Caco-2 (cell line): ENCODE measurements around the gene HHAT. TPM values are rescaled to one million over a fixed set of nuclear protein-coding genes. Genes with fewer than 3 reads are reported as not detected.
"Not testable (repeated sequence)": the region's sequence is repeated elsewhere in the genome, so short reads cannot be mapped to it uniquely, and the experiment has no call there.

ENCODE experiments used
- BruUV-seq: library from RNA; stranded (reverse); fragments of 400-500 nt; replicated peaks from 2 replicates; lab custom pipeline; 2021; lab: Mats Ljungman, UMichigan
- CTCF ChIA-PET: fragments of 300-600 bp; sonication (Branson Sonifier 250); formaldehyde crosslinking; loops from one replicate; lab custom pipeline; 2022; ENCODE audit warnings: antibody characterized with exemption; lab: Charles Lee
- POLR2A ChIA-PET: fragments of 300-600 bp; sonication (Branson Sonifier 250); formaldehyde crosslinking; loops from one replicate; lab custom pipeline; 2022; ENCODE audit warnings: antibody characterized with exemption; lab: Charles Lee
- DNase-seq, 2 experiments: peaks; one replicate each; pipeline versions ENCODE4 v3.0.0 to v3.0.0-alpha.2; 2020 to 2022
- H3K27me3 ChIP-seq: replicated peaks from 2 replicates; pipeline ENCODE4 v1.6.0; 2011; ENCODE audit warnings: low read length; ENCODE audit not compliant: control insufficient read depth, insufficient read depth
- H3K36me3 ChIP-seq: 2 replicates; pipeline ENCODE4 v1.5.1; 2011; ENCODE audit warnings: low read length; ENCODE audit not compliant: control insufficient read depth, insufficient read depth
- H3K4me1 ChIP-seq: fragments of 250-450 bp; sonication (Bioruptor Pico); 2 replicates; pipeline ENCODE4 v1.5.1; 2020; ENCODE audit warnings: mild to moderate bottlenecking
- H3K4me3 ChIP-seq: 2 replicates; pipeline ENCODE4 v1.5.1; 2011; ENCODE audit warnings: low read depth, mild to moderate bottlenecking, control low read depth, low read length
- H3K9me3 ChIP-seq: fragments of 250-450 bp; sonication (Bioruptor Pico); 2 replicates; pipeline ENCODE4 v1.5.1; 2020; ENCODE audit warnings: mild to moderate bottlenecking, moderate library complexity
- H3K27ac Mint-ChIP-seq: one replicate; pipeline ENCODE4 v1.8.0; 2022; ENCODE audit warnings: mixed read lengths; ENCODE audit not compliant: unreplicated experiment
- H3K27me3 Mint-ChIP-seq: one replicate; pipeline ENCODE4 v1.8.0; 2022; ENCODE audit warnings: mixed read lengths; ENCODE audit not compliant: insufficient read depth, unreplicated experiment
- H3K36me3 Mint-ChIP-seq: one replicate; pipeline ENCODE4 v1.8.0; 2022; ENCODE audit warnings: mild to moderate bottlenecking, mixed read lengths; ENCODE audit not compliant: insufficient read depth, unreplicated experiment
- H3K4me1 Mint-ChIP-seq: one replicate; pipeline ENCODE4 v1.8.0; 2022; ENCODE audit warnings: low read depth, mixed read lengths; ENCODE audit not compliant: unreplicated experiment
- H3K4me3 Mint-ChIP-seq: one replicate; pipeline ENCODE4 v1.8.0; 2022; ENCODE audit warnings: mild to moderate bottlenecking, moderate library complexity, mixed read lengths; ENCODE audit not compliant: unreplicated experiment
- H3K9me3 Mint-ChIP-seq: one replicate; pipeline ENCODE4 v1.8.0; 2022; ENCODE audit warnings: mixed read lengths; ENCODE audit not compliant: unreplicated experiment
- intact Hi-C: fragments of 100-400 bp; cut with micrococcal nuclease; formaldehyde crosslinking; loops from one replicate; pipeline ENCODE4 v1.10.0; 2022; ENCODE audit not compliant: unreplicated experiment
- total RNA-seq: library from RNA; stranded (reverse); gene quantifications from 2 replicates; pipeline ENCODE4 v1.2.3, GENCODE V29; 2022
- TF ChIP-seq, protein P1 (sequence below), 2 experiments: fragments of 200-600 bp in 1 of 2; IDR thresholded peaks; 1 replicate in 1 of 2; 2 replicates in 1 of 2; pipeline versions ENCODE4 v1.5.1 to v1.8.0; 2011 to 2022; ENCODE audit warnings: antibody characterized with exemption in 1 of 2, control low read depth in 1 of 2, inconsistent platforms in 1 of 2, low read depth in 1 of 2, low read length in 1 of 2, mild to moderate bottlenecking in 1 of 2, moderate library complexity in 1 of 2; ENCODE audit not compliant: insufficient read depth in 1 of 2, severe bottlenecking in 1 of 2, unreplicated experiment in 1 of 2

The HHAT gene
- total RNA-seq, 1 experiment from 2014 or later = 3.9 TPM

DNA sequence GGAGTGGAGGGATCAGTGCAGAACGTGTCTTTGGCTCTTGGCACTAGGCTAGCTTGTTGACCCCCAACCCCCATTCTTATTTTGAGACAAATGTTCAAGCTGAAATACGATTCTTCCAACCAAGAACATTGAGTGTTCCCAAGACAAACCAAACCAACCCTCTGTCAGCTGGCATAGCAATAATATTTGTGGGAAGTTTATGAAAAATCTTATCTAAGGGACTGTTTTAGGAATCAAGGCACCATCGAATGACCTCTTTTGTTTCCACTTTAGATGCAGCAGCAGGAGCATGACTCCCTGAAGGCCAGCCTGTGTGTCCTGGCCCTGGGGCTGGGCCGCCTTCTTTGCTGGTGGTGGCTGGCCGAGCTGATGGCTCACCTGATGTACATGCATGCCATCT lies 89.2 kb downstream of the HHAT start:
- no peak for DNase-seq
- Histone ChIP-seq H3K36me3 (no peaks in the 10 kb centered on the region), H3K4me3 (no peak overlapping the region), H3K9me3 (no peaks in the 10 kb centered on the region), H3K27me3 (no peaks in the 10 kb centered on the region), H3K4me1 (peaks cover 7% of the 10 kb centered on the region; the same call in 1 of the 2 replicates)
- TF ChIP-seq, protein P1, sequence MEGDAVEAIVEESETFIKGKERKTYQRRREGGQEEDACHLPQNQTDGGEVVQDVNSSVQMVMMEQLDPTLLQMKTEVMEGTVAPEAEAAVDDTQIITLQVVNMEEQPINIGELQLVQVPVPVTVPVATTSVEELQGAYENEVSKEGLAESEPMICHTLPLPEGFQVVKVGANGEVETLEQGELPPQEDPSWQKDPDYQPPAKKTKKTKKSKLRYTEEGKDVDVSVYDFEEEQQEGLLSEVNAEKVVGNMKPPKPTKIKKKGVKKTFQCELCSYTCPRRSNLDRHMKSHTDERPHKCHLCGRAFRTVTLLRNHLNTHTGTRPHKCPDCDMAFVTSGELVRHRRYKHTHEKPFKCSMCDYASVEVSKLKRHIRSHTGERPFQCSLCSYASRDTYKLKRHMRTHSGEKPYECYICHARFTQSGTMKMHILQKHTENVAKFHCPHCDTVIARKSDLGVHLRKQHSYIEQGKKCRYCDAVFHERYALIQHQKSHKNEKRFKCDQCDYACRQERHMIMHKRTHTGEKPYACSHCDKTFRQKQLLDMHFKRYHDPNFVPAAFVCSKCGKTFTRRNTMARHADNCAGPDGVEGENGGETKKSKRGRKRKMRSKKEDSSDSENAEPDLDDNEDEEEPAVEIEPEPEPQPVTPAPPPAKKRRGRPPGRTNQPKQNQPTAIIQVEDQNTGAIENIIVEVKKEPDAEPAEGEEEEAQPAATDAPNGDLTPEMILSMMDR (IDR thresholded peaks at IDR 0.05; ENCODE audit: insufficient read depth in 1 of 2, low read depth in 1 of 2, low read length in 1 of 2, severe bottlenecking in 1 of 2, unreplicated experiment in 1 of 2) = no peak
- H3K9me3 Mint-ChIP-seq = no peaks in the 10 kb centered on the region
- intact Hi-C loops = no loop called here
- H3K4me3 Mint-ChIP-seq = no peak overlapping the region
- POLR2A ChIA-PET = no interaction called here
- no TSS peak for BruUV-seq
- no peaks in the 10 kb centered on the region for H3K36me3 Mint-ChIP-seq
- CTCF ChIA-PET = no interaction called here
- no peaks in the 10 kb centered on the region for H3K4me1 Mint-ChIP-seq
- H3K27ac Mint-ChIP-seq = no peak overlapping the region
- H3K27me3 Mint-ChIP-seq = no peaks in the 10 kb centered on the region

DNA sequence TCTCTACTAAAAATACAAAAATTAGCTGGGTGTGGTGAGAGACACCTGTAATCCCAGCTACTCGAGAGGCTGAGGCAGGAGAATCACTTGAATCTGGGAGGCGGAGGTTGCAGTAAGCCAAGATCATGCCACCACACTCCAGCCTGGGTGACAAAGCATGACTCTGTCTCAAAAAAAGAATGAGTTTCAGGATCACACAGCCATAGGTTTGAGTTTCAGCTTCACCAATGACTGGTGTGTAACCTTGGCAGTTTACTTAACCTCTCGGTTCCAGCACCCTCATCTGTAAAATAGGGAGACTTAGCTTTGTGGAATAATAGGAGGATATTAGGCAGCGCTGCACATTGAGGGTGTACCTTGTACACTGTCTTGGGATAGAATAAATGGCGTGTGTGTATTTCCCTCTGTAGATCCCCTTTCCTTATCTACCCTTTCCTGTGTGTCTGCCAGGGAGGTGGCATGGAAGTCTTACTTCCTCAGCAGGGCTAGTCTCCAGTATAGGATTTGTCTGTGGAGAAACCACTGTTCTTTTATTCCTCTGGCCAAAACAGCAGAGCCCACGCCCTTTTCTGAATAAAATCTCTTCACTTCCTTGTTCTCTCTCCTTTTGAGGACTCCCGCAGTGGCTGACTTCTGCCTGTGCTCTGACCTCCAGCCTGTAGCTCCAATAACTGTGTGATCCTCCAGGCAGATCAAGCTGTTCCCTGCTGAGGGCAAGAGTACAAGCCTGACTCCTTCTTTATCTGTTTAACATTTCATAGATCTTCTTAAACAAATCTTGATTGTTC lies 90.4 kb downstream of the HHAT start:
- no peaks in the 10 kb centered on the region for H3K27me3 ChIP-seq
- ChIA-PET CTCF (no interaction called here), POLR2A (no interaction called here)
- H3K4me3 ChIP-seq = no peak overlapping the region
- BruUV-seq = no TSS peak
- no peaks in the 10 kb centered on the region for H3K9me3 ChIP-seq
- no peaks in the 10 kb centered on the region for H3K36me3 ChIP-seq
- DNase-seq = no peak
- Mint-ChIP-seq H3K4me3 (no peak overlapping the region), H3K27me3 (no peaks in the 10 kb centered on the region), H3K4me1 (no peaks in the 10 kb centered on the region), H3K27ac (no peak overlapping the region), H3K36me3 (no peaks in the 10 kb centered on the region), H3K9me3 (no peaks in the 10 kb centered on the region)
- intact Hi-C loops = no loop called here
- no peaks in the 10 kb centered on the region for H3K4me1 ChIP-seq
- TF ChIP-seq, protein P1 (IDR thresholded peaks at IDR 0.05; ENCODE audit: insufficient read depth in 1 of 2, low read depth in 1 of 2, low read length in 1 of 2, severe bottlenecking in 1 of 2, unreplicated experiment in 1 of 2) = no peak

DNA sequence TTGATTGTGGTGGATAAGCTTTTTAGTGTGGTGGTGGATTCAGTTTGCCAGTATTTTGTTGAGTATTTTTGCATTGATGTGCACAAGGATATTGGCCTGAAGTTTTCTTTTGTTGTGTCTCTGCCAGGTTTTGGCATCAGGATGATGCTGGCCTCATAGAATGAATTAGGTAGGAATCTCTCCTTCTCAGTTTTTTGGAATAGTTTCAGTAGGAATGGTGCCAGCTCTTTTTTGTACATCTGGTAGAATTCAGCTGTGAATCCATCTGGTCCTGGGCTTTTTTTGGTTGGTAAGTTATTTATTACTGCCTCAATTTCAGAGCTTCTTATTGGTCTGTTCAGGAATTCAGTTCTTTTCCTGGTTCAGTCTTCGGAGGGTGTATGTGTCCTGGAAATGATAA lies 98.0 kb downstream of the HHAT start:
- H3K27ac Mint-ChIP-seq, H3K9me3 ChIP-seq, H3K4me3 ChIP-seq, H3K4me1 Mint-ChIP-seq, POLR2A ChIA-PET, intact Hi-C loops, H3K4me3 Mint-ChIP-seq, DNase-seq, H3K36me3 Mint-ChIP-seq, H3K36me3 ChIP-seq, H3K4me1 ChIP-seq, H3K9me3 Mint-ChIP-seq, BruUV-seq, CTCF ChIA-PET, H3K27me3 ChIP-seq: not testable (repeated sequence)
- H3K27me3 Mint-ChIP-seq = peaks cover 22% of the 10 kb centered on the region
